ENCODE data around the gene SUSD3.

DNA sequence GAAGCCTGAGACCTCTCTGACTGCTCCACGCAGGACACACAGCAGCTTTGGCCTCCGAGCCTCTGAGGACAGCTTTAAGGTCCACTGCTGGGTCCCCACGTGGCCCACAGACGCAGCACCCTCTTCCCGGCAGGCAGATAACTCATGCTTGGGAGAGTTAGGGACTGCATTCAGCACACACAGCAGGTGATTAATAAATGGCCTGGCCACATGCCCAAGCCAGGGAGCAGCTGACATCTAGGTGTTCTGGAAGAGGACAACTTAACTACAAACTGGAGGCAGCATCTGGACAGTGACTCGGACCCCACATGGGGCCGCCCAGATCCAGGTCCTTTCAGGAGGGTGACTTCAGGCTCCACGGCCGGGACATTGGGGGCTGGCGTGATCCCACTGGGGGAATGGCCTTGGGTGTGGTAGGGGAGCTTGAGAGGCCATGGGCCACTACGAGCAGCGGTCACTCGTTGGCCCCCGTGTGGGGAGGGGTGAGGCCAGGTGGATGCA, 64.3 kb downstream of the SUSD3 start:
- TF ChIP-seq CTCF (IDR thresholded peaks at IDR 0.05), result no peak
- TF ChIP-seq REST (IDR thresholded peaks at IDR 0.05; ENCODE audit: insufficient read depth in 1 of 2, low read depth in 2 of 2, low read length in 1 of 2), result no peak
- no peak for TF ChIP-seq POLR2AphosphoS5 (IDR thresholded peaks at IDR 0.05; ENCODE audit: low read depth, low read length)
